GM19328 (cell line): ENCODE data around the gene LLGL1.
A peak's percentile ranks its signal among the peaks of the same experiment; 100 is the strongest.

Source experiments
- ATAC-seq: cut with Tn5 transposase; IDR thresholded peaks from one replicate; pipeline ENCODE4 v1.9.1; 2021; ENCODE audit warnings: mild to moderate bottlenecking, moderate library complexity; ENCODE audit not compliant: unreplicated experiment

LLGL1 gene

GRCh38 chr17:18225121-18225641 is at the start of gene LLGL1:
Gene LLGL1 (plus strand): TSS chr17:18225635. CDS start chr17:18225683, 48 bp downstream.
- peak; percentile 88 for ATAC-seq

- no peak for ATAC-seq
These were observed 49.3 kb upstream of the LLGL1 start for GRCh38 chr17:18176176-18176575.

- no peak for ATAC-seq
These were observed 48.3 kb upstream of the LLGL1 start for GRCh38 chr17:18177133-18177532.

GRCh38 chr17:18177722-18178121 is 47.7 kb upstream of the LLGL1 start:
- no peak for ATAC-seq

GRCh38 chr17:18179196-18179595 is 46.2 kb upstream of the LLGL1 start:
- no peak for ATAC-seq

- ATAC-seq = no peak
These were observed 45.6 kb upstream of the LLGL1 start for GRCh38 chr17:18179804-18180203.

- no peak for ATAC-seq
These were observed 44.1 kb upstream of the LLGL1 start for GRCh38 chr17:18181358-18181757.

- ATAC-seq = no peak
These were observed 43.1 kb upstream of the LLGL1 start for GRCh38 chr17:18182110-18182977.

GRCh38 chr17:18182978-18183333 is 42.5 kb upstream of the LLGL1 start:
- ATAC-seq = peak; percentile 34

- peak; percentile 73 for ATAC-seq
These were observed 41.9 kb upstream of the LLGL1 start, which contains the start of gene ALKBH5 for GRCh38 chr17:18183334-18184142. Gene ALKBH5 (plus strand): TSS chr17:18183828. CDS start chr17:18184244, 416 bp downstream.

- no peak for ATAC-seq
These were observed 41.0 kb upstream of the LLGL1 start for GRCh38 chr17:18184143-18185031.

GRCh38 chr17:18185391-18185790 is 40.0 kb upstream of the LLGL1 start:
- no peak for ATAC-seq

- no peak for ATAC-seq
These were observed 39.4 kb upstream of the LLGL1 start for GRCh38 chr17:18185832-18186626.

GRCh38 chr17:18186627-18186982 is 38.8 kb upstream of the LLGL1 start:
- ATAC-seq = no peak

- no peak for ATAC-seq
These were observed 38.2 kb upstream of the LLGL1 start for GRCh38 chr17:18187226-18187625.

- ATAC-seq = no peak
These were observed 37.3 kb upstream of the LLGL1 start for GRCh38 chr17:18187821-18188761.

- ATAC-seq = no peak
These were observed 34.7 kb upstream of the LLGL1 start for GRCh38 chr17:18190628-18191235.

GRCh38 chr17:18191236-18191667 is 34.2 kb upstream of the LLGL1 start:
- no peak for ATAC-seq
